HL-60 (cell line): ENCODE data around the gene KPNA1.
A peak's percentile ranks its signal among the peaks of the same experiment; 100 is the strongest.

Experiments used
- DNase-seq, 2 experiments: peaks; one replicate each; pipeline ENCODE4 v3.0.0-alpha.2; 2010 to 2020; ENCODE audit warnings: low read depth in 1 of 2, low spot score in 1 of 2
- H3K27ac ChIP-seq: fragments of 250-450 bp; sonication (Bioruptor Pico); replicated peaks from 2 replicates; pipeline ENCODE4 v1.5.1; 2020; ENCODE audit warnings: mild to moderate bottlenecking, moderate library complexity
- H3K27me3 ChIP-seq: fragments of 250-450 bp; sonication (Bioruptor Pico); 2 replicates; pipeline ENCODE4 v1.5.1; 2021; ENCODE audit warnings: mild to moderate bottlenecking, moderate library complexity; ENCODE audit not compliant: insufficient read depth, poor library complexity, severe bottlenecking
- H3K4me3 ChIP-seq: replicated peaks from 2 replicates; pipeline ENCODE4 v1.5.1; 2011; ENCODE audit warnings: mild to moderate bottlenecking, control low read depth, low read length; ENCODE audit not compliant: insufficient read depth
- CTCF ChIP-seq: IDR thresholded peaks from one replicate; pipeline ENCODE4 v1.5.1; 2011; ENCODE audit warnings: low read length, control low read depth, inconsistent platforms; ENCODE audit not compliant: insufficient read depth
- GABPA ChIP-seq: IDR thresholded peaks from 2 replicates; pipeline ENCODE4 v1.6.1; 2012; ENCODE audit warnings: low read depth
- POLR2AphosphoS5 ChIP-seq: IDR thresholded peaks from 2 replicates; pipeline ENCODE4 v1.6.1; 2012; ENCODE audit warnings: low read depth
- REST ChIP-seq: IDR thresholded peaks from 2 replicates; pipeline ENCODE4 v1.6.1; 2012; ENCODE audit warnings: low read depth; ENCODE audit not compliant: insufficient replicate concordance
- SPI1 ChIP-seq: IDR thresholded peaks from 2 replicates; pipeline ENCODE4 v1.6.1; 2012; ENCODE audit warnings: low read depth, mild to moderate bottlenecking, borderline replicate concordance

The KPNA1 gene

DNA sequence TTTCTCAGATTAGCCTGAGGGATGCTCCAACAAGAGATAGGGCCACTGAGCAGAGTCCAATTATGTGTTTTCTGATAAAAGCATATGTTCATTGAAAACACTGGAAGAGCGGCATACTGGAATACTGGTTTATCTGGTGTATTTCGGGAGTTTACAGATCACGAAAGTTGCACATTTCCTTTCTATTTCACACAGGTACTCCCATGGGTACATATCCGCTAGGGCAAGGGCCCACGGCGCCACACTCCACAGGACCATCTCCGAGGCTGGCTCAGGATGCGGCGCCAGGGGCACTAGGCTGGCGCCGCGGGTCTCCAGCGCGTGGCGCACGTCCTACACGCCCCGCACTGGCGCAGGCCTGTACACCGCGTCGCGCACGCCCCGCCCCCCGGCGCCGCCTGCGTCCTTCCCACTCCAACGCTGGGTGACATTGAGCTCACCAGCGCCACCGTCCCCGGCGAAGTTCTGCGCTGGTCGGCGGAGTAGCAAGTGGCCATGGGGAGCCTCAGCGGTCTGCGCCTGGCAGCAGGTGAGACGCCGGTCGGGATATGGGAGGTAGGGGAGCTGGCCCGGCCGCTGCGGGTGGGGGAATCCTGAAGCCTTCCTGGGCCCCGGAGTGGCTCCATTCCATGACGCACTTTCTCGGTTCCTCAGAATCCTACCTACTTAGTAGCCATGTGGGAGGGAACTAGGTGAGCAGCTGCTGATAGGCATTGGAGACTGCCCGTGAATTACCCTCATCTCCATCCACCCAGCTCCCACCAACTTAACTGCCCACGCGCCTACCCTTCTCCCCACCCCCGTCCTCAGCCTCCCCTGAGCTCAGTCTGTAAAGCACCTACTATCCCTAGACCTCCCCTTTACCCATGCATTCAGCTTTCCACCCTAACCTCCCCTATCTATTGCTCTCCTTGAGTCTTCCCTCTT lies 130.7 kb downstream of the KPNA1 start, which contains the start of gene FAM162A:
FAM162A (plus strand) TSS at position 412 of the 927 bp plus-strand sequence; CDS start at position 496, 84 bp downstream.
- H3K27ac ChIP-seq = peak within 1 kb of the TSS; percentile 70
- H3K4me3 ChIP-seq = peak within 1 kb of the TSS; percentile 91
- TF ChIP-seq POLR2AphosphoS5 (peak; percentile 83), SPI1 (no peak), GABPA (no peak), REST (peak; percentile 47), CTCF (peak; percentile 40)
- no peaks in the 10 kb centered on the region for H3K27me3 ChIP-seq
- DNase-seq = peak; percentile 91 to 95

GRCh38 chr3:122382888-122383666 lies 131.7 kb downstream of the KPNA1 start, which contains the start of gene MIX23:
Gene MIX23, minus strand, starts transcription at chr3:122383231. Its CDS starts 7 bp downstream, at chr3:122383224.
- DNase-seq = peak; percentile 85 to 91
- Histone ChIP-seq H3K27me3 (no peaks in the 10 kb centered on the region), H3K27ac (peak within 1 kb of the TSS; percentile 70), H3K4me3 (peak within 1 kb of the TSS; percentile 91)
- TF ChIP-seq REST (peak; percentile 66), CTCF (no peak), POLR2AphosphoS5 (peak; percentile 88)

- DNase-seq = no peak
- Histone ChIP-seq H3K4me3 (no peak overlapping the region), H3K27me3 (no peaks in the 10 kb centered on the region), H3K27ac (peak overlapping the region; percentile 44)
- no peak for TF ChIP-seq GABPA
- TF ChIP-seq POLR2AphosphoS5 = no peak
- no peak for TF ChIP-seq REST
- no peak for TF ChIP-seq CTCF
- no peak for TF ChIP-seq SPI1
Observed at GRCh38 chr3:122377975-122378374, 136.8 kb downstream of the KPNA1 start.
